HG02571 (cell line): ENCODE results near the gene OCIAD1.
"Not testable (repeated sequence)": the region's sequence is repeated elsewhere in the genome, so short reads cannot be mapped to it uniquely, and the experiment has no call there.

Source experiments
- ATAC-seq: cut with Tn5 transposase; IDR thresholded peaks from one replicate; pipeline ENCODE4 v1.9.1; 2021; ENCODE audit warnings: mild to moderate bottlenecking, moderate library complexity; ENCODE audit not compliant: unreplicated experiment

OCIAD1 gene

GRCh38 chr4:48830706-48831531, at the start of gene OCIAD1:
Gene OCIAD1, plus strand, starts transcription at chr4:48831088. Its CDS starts 1,537 bp downstream, at chr4:48832625.
- ATAC-seq, result peak; percentile 98

GRCh38 chr4:48781968-48782367, 48.9 kb upstream of the OCIAD1 start:
- no peak for ATAC-seq

- ATAC-seq, result no peak
These were observed 45.6 kb upstream of the OCIAD1 start for GRCh38 chr4:48785302-48785701.

GRCh38 chr4:48786549-48786948, 44.3 kb upstream of the OCIAD1 start:
- ATAC-seq, result no peak

GRCh38 chr4:48787056-48787455, 43.8 kb upstream of the OCIAD1 start:
- no peak for ATAC-seq

GRCh38 chr4:48790561-48790960, 40.3 kb upstream of the OCIAD1 start:
- ATAC-seq, result no peak

- no peak for ATAC-seq
These were observed 39.6 kb upstream of the OCIAD1 start for GRCh38 chr4:48791313-48791712.

GRCh38 chr4:48792348-48793006, 38.4 kb upstream of the OCIAD1 start:
- ATAC-seq, result peak; percentile 56

GRCh38 chr4:48795108-48795507, 35.8 kb upstream of the OCIAD1 start:
- ATAC-seq, result no peak

- no peak for ATAC-seq
These were observed 34.5 kb upstream of the OCIAD1 start for GRCh38 chr4:48796191-48796926.

GRCh38 chr4:48796927-48797679, 33.8 kb upstream of the OCIAD1 start:
- ATAC-seq, result no peak

GRCh38 chr4:48798117-48798516, 32.8 kb upstream of the OCIAD1 start:
- ATAC-seq, result no peak

GRCh38 chr4:48799157-48799556, 31.7 kb upstream of the OCIAD1 start:
- no peak for ATAC-seq

GRCh38 chr4:48800155-48800554, 30.7 kb upstream of the OCIAD1 start:
- ATAC-seq, result not testable (repeated sequence)

GRCh38 chr4:48801016-48801715, 29.7 kb upstream of the OCIAD1 start:
- ATAC-seq, result no peak

- ATAC-seq, result no peak
These were observed 26.1 kb upstream of the OCIAD1 start for GRCh38 chr4:48804584-48805301.

GRCh38 chr4:48812866-48813265, 18.0 kb upstream of the OCIAD1 start:
- ATAC-seq, result no peak

GRCh38 chr4:48813964-48814363, 16.9 kb upstream of the OCIAD1 start:
- peak; percentile 83 for ATAC-seq

- no peak for ATAC-seq
These were observed 15.4 kb upstream of the OCIAD1 start for GRCh38 chr4:48815483-48815882.

- not testable (repeated sequence) for ATAC-seq
These were observed 14.6 kb upstream of the OCIAD1 start for GRCh38 chr4:48816297-48816696.
